ENCODE measurements around the gene GLI3.

DNA sequence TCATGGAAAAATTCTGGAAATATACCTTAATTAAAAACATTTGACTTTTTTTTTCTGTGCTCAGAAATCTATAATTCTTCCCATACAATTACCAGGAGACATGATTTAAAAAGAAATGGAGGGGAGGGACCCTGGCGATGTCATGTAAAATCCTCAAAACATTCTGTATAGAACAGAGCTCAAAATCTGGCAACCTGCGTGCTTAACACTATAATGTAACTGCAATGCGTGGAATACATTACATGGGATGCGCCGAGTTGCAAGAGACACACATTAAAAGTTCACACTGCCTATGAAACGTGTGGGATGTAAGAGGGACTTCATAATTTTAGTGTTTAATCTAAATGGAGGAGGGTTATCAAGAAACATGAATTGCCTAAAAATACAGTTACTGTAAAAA lies 215.0 kb downstream of the GLI3 start:
- no peak for TF ChIP-seq CTCF (conservative IDR thresholded peaks at IDR 0.05; ENCODE audit: low read length)
- no peak for TF ChIP-seq EZH2phosphoT487 (IDR thresholded peaks at IDR 0.05; ENCODE audit: borderline replicate concordance)

Data from Loucy (cell line).